A673 (cell line): ENCODE results near the gene CSRP1. TPM values are rescaled to one million over a fixed set of nuclear protein-coding genes. Genes with fewer than 3 reads are reported as not detected.

Source experiments
- BruUV-seq: library from RNA; stranded (reverse); fragments of 400-500 nt; replicated peaks from 2 replicates; lab custom pipeline; 2021; lab: Mats Ljungman, UMichigan
- CTCF ChIA-PET: fragments of 300-600 bp; sonication (Branson Sonifier 250); formaldehyde crosslinking; loops from one replicate; lab custom pipeline; 2022; ENCODE audit warnings: antibody characterized with exemption; lab: Charles Lee
- POLR2A ChIA-PET: fragments of 300-600 bp; sonication (Branson Sonifier 250); formaldehyde crosslinking; loops from one replicate; lab custom pipeline; 2022; ENCODE audit warnings: antibody characterized with exemption; ENCODE audit not compliant: low non-redundant PET; lab: Charles Lee
- DNase-seq: peaks from one replicate; pipeline ENCODE4 v3.0.0-alpha.2; 2015; ENCODE audit warnings: low spot score
- H3K27ac ChIP-seq: fragments of 200-600 bp; sonication (generic); 2 replicates; pipeline ENCODE4 v1.5.1; 2016; ENCODE audit warnings: mixed run types, low read depth, mild to moderate bottlenecking, mixed read lengths, antibody characterized with exemption, low read length; ENCODE audit not compliant: poor library complexity, severe bottlenecking
- H3K27me3 ChIP-seq: fragments of 200-600 bp; sonication (generic); replicated peaks from 2 replicates; pipeline ENCODE4 v1.6.1; 2017; ENCODE audit warnings: mixed run types, low read depth, mild to moderate bottlenecking, mixed read lengths, antibody characterized with exemption, low read length; ENCODE audit not compliant: insufficient read depth, poor library complexity
- H3K36me3 ChIP-seq: fragments of 200-600 bp; sonication (generic); 2 replicates; pipeline ENCODE4 v1.6.1; 2016; ENCODE audit warnings: mixed run types, mild to moderate bottlenecking, mixed read lengths, antibody characterized with exemption, low read length; ENCODE audit not compliant: insufficient read depth, poor library complexity, severe bottlenecking
- H3K4me1 ChIP-seq: fragments of 200-600 bp; sonication (generic); 2 replicates; pipeline ENCODE4 v1.6.1; 2017; ENCODE audit warnings: mixed run types, mild to moderate bottlenecking, mixed read lengths, antibody characterized with exemption, low read length; ENCODE audit not compliant: insufficient read depth, poor library complexity, severe bottlenecking
- H3K4me3 ChIP-seq: fragments of 200-600 bp; sonication (generic); 2 replicates; pipeline ENCODE4 v1.5.1; 2016; ENCODE audit warnings: low read depth, mixed run types, mild to moderate bottlenecking, mixed read lengths, low read length; ENCODE audit not compliant: poor library complexity, severe bottlenecking
- H3K9me3 ChIP-seq: fragments of 200-600 bp; sonication (generic); 2 replicates; pipeline ENCODE4 v1.6.1; 2016; ENCODE audit warnings: mixed run types, low read depth, mild to moderate bottlenecking, mixed read lengths, antibody characterized with exemption, low read length; ENCODE audit not compliant: poor library complexity, severe bottlenecking
- EZH2 ChIP-seq: fragments of 200-600 bp; sonication (generic); IDR thresholded peaks from 2 replicates; pipeline ENCODE4 v1.6.1; 2017; ENCODE audit warnings: borderline replicate concordance, low read depth, mild to moderate bottlenecking, mixed read lengths, antibody characterized with exemption, low read length; ENCODE audit not compliant: poor library complexity, severe bottlenecking
- intact Hi-C: fragments of 100-400 bp; cut with micrococcal nuclease; formaldehyde crosslinking; loops from one replicate; pipeline ENCODE4 v1.10.0; 2022; ENCODE audit not compliant: unreplicated experiment
- total RNA-seq: library from RNA; stranded (reverse); gene quantifications from 2 replicates; pipeline ENCODE4 v1.2.3, GENCODE V29; 2021
- TF ChIP-seq, protein P1 (sequence below): fragments of 300-800, 200-600 bp; sonication (generic); conservative IDR thresholded peaks from 2 replicates; pipeline ENCODE4 v1.5.1; 2017; ENCODE audit warnings: low read depth, mild to moderate bottlenecking, antibody characterized with exemption, low read length, moderate library complexity, mixed read lengths

CSRP1 gene
- total RNA-seq, 1 experiment from 2014 or later: 517 TPM

- H3K4me1 ChIP-seq: peaks cover 65% of the 10 kb centered on the region
- H3K4me3 ChIP-seq: no peak overlapping the region
- TF ChIP-seq EZH2: no peak
- TF ChIP-seq, protein P1, sequence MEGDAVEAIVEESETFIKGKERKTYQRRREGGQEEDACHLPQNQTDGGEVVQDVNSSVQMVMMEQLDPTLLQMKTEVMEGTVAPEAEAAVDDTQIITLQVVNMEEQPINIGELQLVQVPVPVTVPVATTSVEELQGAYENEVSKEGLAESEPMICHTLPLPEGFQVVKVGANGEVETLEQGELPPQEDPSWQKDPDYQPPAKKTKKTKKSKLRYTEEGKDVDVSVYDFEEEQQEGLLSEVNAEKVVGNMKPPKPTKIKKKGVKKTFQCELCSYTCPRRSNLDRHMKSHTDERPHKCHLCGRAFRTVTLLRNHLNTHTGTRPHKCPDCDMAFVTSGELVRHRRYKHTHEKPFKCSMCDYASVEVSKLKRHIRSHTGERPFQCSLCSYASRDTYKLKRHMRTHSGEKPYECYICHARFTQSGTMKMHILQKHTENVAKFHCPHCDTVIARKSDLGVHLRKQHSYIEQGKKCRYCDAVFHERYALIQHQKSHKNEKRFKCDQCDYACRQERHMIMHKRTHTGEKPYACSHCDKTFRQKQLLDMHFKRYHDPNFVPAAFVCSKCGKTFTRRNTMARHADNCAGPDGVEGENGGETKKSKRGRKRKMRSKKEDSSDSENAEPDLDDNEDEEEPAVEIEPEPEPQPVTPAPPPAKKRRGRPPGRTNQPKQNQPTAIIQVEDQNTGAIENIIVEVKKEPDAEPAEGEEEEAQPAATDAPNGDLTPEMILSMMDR: no peak
- POLR2A ChIA-PET: interaction anchor here (0.6 kb wide), 1 partner anchor 323 kb away, joined by 12 read pairs; no protein-coding TSS in a partner anchor
- peak overlapping the region; percentile 89 for H3K27ac ChIP-seq
- no peaks in the 10 kb centered on the region for H3K36me3 ChIP-seq
- BruUV-seq: no TSS peak
- CTCF ChIA-PET: no interaction called here
- no peaks in the 10 kb centered on the region for H3K27me3 ChIP-seq
- H3K9me3 ChIP-seq: no peaks in the 10 kb centered on the region
- intact Hi-C loops: loop anchor here (1.0 kb wide), 1 partner anchor 250 kb away; no protein-coding TSS in a partner anchor
- DNase-seq: no peak
Observed at GRCh38 chr1:201515895-201516294, 9.0 kb upstream of the CSRP1 start.

DNA sequence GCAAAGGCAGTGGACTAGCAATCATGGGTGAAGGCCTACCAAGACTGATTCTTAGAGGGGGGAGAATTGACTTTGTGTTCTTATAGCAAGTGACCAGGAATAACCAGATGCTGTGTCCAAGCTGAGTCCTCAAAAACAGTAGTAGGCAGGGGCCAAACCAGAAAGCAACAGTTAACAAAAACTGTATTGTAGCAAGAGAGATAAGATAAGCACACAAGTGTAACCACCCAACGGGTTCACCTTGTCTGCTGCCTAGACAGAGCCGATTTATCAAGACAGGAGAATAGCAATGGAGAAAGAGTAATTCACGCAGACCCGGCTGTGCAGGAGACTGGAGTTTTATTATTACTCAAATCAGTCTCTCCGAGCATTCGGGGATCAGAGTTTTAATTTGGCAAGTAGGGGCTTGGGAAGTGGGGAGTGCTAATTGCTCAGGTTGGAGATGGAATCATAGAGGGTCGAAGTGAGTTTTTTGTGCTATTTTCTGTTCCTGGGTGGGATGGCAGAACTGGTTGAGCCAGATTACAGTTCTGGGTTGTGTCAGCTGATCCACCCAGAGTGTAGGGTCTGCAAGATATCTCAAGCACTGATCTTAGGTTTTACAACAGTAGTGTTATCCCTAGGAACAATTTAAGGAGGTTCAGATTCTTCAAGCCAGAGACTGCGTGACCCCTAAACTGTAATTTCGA is 8.3 kb upstream of the CSRP1 start:
- POLR2A ChIA-PET: interaction anchor here (0.6 kb wide), 1 partner anchor 323 kb away, joined by 12 read pairs; no protein-coding TSS in a partner anchor
- no TSS peak for BruUV-seq
- intact Hi-C loops: no loop called here

GRCh38 chr1:201514466-201514865 is 7.5 kb upstream of the CSRP1 start:
- H3K36me3 ChIP-seq: no peaks in the 10 kb centered on the region

More for the DNA sequence above, 8.3 kb upstream of the CSRP1 start:
- peaks cover 66% of the 10 kb centered on the region for H3K4me1 ChIP-seq
- no peak overlapping the region for H3K4me3 ChIP-seq
- H3K9me3 ChIP-seq: no peaks in the 10 kb centered on the region
- DNase-seq: no peak
- no peaks in the 10 kb centered on the region for H3K36me3 ChIP-seq
- peak overlapping the region; percentile 89 for H3K27ac ChIP-seq
- TF ChIP-seq EZH2: no peak
- TF ChIP-seq, protein P1: no peak
- CTCF ChIA-PET: no interaction called here
- H3K27me3 ChIP-seq: no peaks in the 10 kb centered on the region

More at GRCh38 chr1:201514466-201514865, 7.5 kb upstream of the CSRP1 start:
- no peaks in the 10 kb centered on the region for H3K27me3 ChIP-seq
- CTCF ChIA-PET: interaction anchor here (2.1 to 3.7 kb wide), 2 partner anchors 18 to 33 kb away, joined by 6 to 79 read pairs; no protein-coding TSS in a partner anchor
- no peak for DNase-seq
- POLR2A ChIA-PET: no interaction called here
- intact Hi-C loops: no loop called here
- peaks cover 66% of the 10 kb centered on the region for H3K4me1 ChIP-seq
- peak overlapping the region; percentile 52 for H3K27ac ChIP-seq
- no peak overlapping the region for H3K4me3 ChIP-seq
- no peaks in the 10 kb centered on the region for H3K9me3 ChIP-seq
- no peak for TF ChIP-seq EZH2
- TF ChIP-seq, protein P1: no peak
- BruUV-seq: no TSS peak
